K562 (cell line): ENCODE data around the gene SEZ6. TPM values are rescaled to one million over a fixed set of nuclear protein-coding genes. Genes with fewer than 3 reads are reported as not detected.
A peak's percentile ranks its signal among the peaks of the same experiment; 100 is the strongest.

Source experiments
- ATAC-seq: fragments of 200-7000 bp; cut with Tn5 transposase; 3 replicates; pipeline ENCODE4 v1.9.1; 2020; ENCODE audit warnings: moderate library complexity
- BruUV-seq: library from RNA; stranded (reverse); fragments of 400-500 nt; replicated peaks from 2 replicates; lab custom pipeline; 2021; lab: Mats Ljungman, UMichigan
- CTCF ChIA-PET: fragments of 300-600 bp; formaldehyde crosslinking; extraction: SDS; loops from one replicate; lab custom pipeline; 2021; ENCODE audit warnings: low intra/inter-chr PET ratio; lab: Yijun Ruan, JAX
- POLR2A ChIA-PET: fragments of 300-600, 350-650 bp; sonication (Branson Sonifier 250); formaldehyde crosslinking; extraction: SDS; loops from one replicate; lab custom pipeline; 2021; ENCODE audit warnings: antibody characterized with exemption, inconsistent platforms; lab: Yijun Ruan, JAX
- DNase-seq, 4 experiments: peaks; one replicate each; pipeline versions ENCODE4 v3.0.0 to v3.0.0-alpha.2; 2011 to 2018; ENCODE audit warnings: low spot score in 3 of 4, mixed read lengths in 3 of 4; ENCODE audit errors: extremely low read depth in 1 of 4
- FAIRE-seq: peaks from 2 replicates; lab custom pipeline; 2011; peaks lifted over from hg19 to GRCh38; lab: Jason Lieb, UNC
- H2AFZ ChIP-seq: 2 replicates; pipeline ENCODE4 v1.6.0; 2011; ENCODE audit warnings: low read depth, low read length, control low read depth, inconsistent platforms
- H3K27ac ChIP-seq: fragments of 200-600 bp; 3 replicates; pipeline ENCODE4 v1.8.0; 2011; ENCODE audit warnings: low read depth, mild to moderate bottlenecking, control low read depth, inconsistent platforms, low read length, moderate library complexity, mixed read lengths; ENCODE audit errors: extremely low read depth
- H3K27me3 ChIP-seq, 2 experiments: fragments of 300-600 bp in 1 of 2; 2 replicates in 1 of 2; 3 replicates in 1 of 2; pipeline versions ENCODE4 v1.6.0 to v1.8.0; 2011; ENCODE audit warnings: inconsistent platforms in 2 of 2, low read length in 2 of 2, mild to moderate bottlenecking in 1 of 2, mixed read lengths in 1 of 2, moderate library complexity in 1 of 2; ENCODE audit not compliant: control insufficient read depth in 2 of 2, insufficient read depth in 2 of 2
- H3K36me3 ChIP-seq: fragments of 300-600 bp; 3 replicates; pipeline ENCODE4 v1.8.0; 2011; ENCODE audit warnings: mild to moderate bottlenecking, low read length, inconsistent platforms; ENCODE audit not compliant: control insufficient read depth, insufficient read depth
- H3K4me1 ChIP-seq, 2 experiments: fragments of 200-600 bp in 1 of 2; replicated peaks in 1 of 2; 2 replicates in 1 of 2; 3 replicates in 1 of 2; pipeline versions ENCODE4 v1.5.1 to v1.8.0; 2011; ENCODE audit warnings: inconsistent platforms in 2 of 2, low read length in 2 of 2, mild to moderate bottlenecking in 1 of 2, mixed read lengths in 1 of 2, moderate library complexity in 1 of 2; ENCODE audit not compliant: control insufficient read depth in 2 of 2, insufficient read depth in 2 of 2
- H3K4me2 ChIP-seq: 2 replicates; pipeline ENCODE4 v1.6.1; 2011; ENCODE audit warnings: low read length, control low read depth, inconsistent platforms, mixed read lengths; ENCODE audit not compliant: insufficient read depth
- H3K4me3 ChIP-seq: fragments of 200-600 bp; sonication (generic), shearing (Covaris generic); 2 replicates; pipeline ENCODE4 v1.5.1; 2016; ENCODE audit warnings: control low read depth, inconsistent platforms
- H3K79me2 ChIP-seq: fragments of 200-600 bp; 3 replicates; pipeline ENCODE4 v1.8.0; 2011; ENCODE audit warnings: low read length, inconsistent platforms; ENCODE audit not compliant: control insufficient read depth, insufficient read depth
- H3K9ac ChIP-seq, 2 experiments: 2 replicates each; pipeline versions ENCODE4 v1.6.0 to v1.6.1; 2011; ENCODE audit warnings: low read depth in 2 of 2, low read length in 2 of 2, control low read depth in 1 of 2, inconsistent platforms in 1 of 2, mild to moderate bottlenecking in 1 of 2, mixed read lengths in 1 of 2; ENCODE audit not compliant: insufficient read depth in 1 of 2
- H3K9me1 ChIP-seq: one replicate; pipeline ENCODE4 v1.6.0; 2011; ENCODE audit warnings: inconsistent platforms, mild to moderate bottlenecking, low read length, moderate library complexity; ENCODE audit not compliant: control insufficient read depth, insufficient read depth
- H3K9me3 ChIP-seq: replicated peaks from 2 replicates; pipeline ENCODE4 v1.5.1; 2011; ENCODE audit warnings: low read depth, low read length, inconsistent platforms; ENCODE audit not compliant: control insufficient read depth, insufficient read depth
- H4K20me1 ChIP-seq: replicated peaks from 2 replicates; pipeline ENCODE4 v1.6.1; 2011; ENCODE audit warnings: low read length, inconsistent platforms, mixed read lengths; ENCODE audit not compliant: control insufficient read depth, insufficient read depth
- CREBBP ChIP-seq: IDR thresholded peaks from one replicate; pipeline ENCODE4 v1.6.1; 2012; ENCODE audit warnings: low read depth, mild to moderate bottlenecking, control low read depth, inconsistent platforms, low read length
- POLR2G ChIP-seq: fragments of 200-400 bp; formaldehyde crosslinking; IDR thresholded peaks from 2 replicates; pipeline ENCODE4 v1.6.1; 2017; ENCODE audit warnings: low read depth, mild to moderate bottlenecking, antibody characterized with exemption, low read length, moderate library complexity
- RBBP5 ChIP-seq: fragments of 200-600 bp; sonication (generic); IDR thresholded peaks from 2 replicates; pipeline ENCODE4 v1.6.1; 2012; ENCODE audit warnings: borderline replicate concordance, mild to moderate bottlenecking, low read length, control low read depth, inconsistent platforms; ENCODE audit not compliant: insufficient read depth, poor library complexity, severe bottlenecking
- XRCC5 ChIP-seq: fragments of 200-400 bp; formaldehyde crosslinking; IDR thresholded peaks from 2 replicates; pipeline ENCODE4 v1.6.1; 2017; ENCODE audit warnings: low read depth, mild to moderate bottlenecking, low read length
- WGBS: fragments of 100-300 bp; shearing (Covaris generic); methylation state at CpG from one replicate; pipeline ENCODE4 v1.1.6; 2016; ENCODE audit warnings: low coverage, mixed read lengths; ENCODE audit not compliant: insufficient coverage; ENCODE audit errors: missing lambda C conversion rate; 5-methylcytosine and 5-hydroxymethylcytosine counted together
- in situ Hi-C: fragments of 300-500 bp; cut with MboI; formaldehyde crosslinking; loops from 4 replicates; pipeline ENCODE4 v1.15.0; 2018; ENCODE audit warnings: inconsistent platforms, mixed read lengths
- intact Hi-C: fragments of 100-400 bp; cut with micrococcal nuclease; formaldehyde crosslinking; loops from 2 replicates; pipeline ENCODE4 v1.14.2; 2022
- polyA plus RNA-seq, 8 experiments: library from polyadenylated mRNA; depleted of rRNA in 4 of 8; stranded (reverse) in 5 of 8; unstranded in 3 of 8; fragments of >200 nt; fragmentation: Nextera tagmentation in 2 of 8; fragmentation: Illumina TruSeq in 1 of 8; extraction: Ambion mirVana in 2 of 8; extraction: Trizol in 1 of 8; gene quantifications; 2 replicates each; pipeline versions ENCODE4 v1.2.1 to v1.2.3, GENCODE V29; 2011 to 2014; ENCODE audit warnings: inconsistent platforms in 1 of 8, missing spikeins in 1 of 8
- total RNA-seq, 7 experiments: library from RNA; depleted of rRNA in 6 of 7; stranded (reverse); fragments of >200 nt in 6 of 7; fragmentation: Illumina TruSeq in 2 of 7; extraction: Trizol in 2 of 7; gene quantifications; 2 replicates each; pipeline versions ENCODE4 v1.2.1 to v1.2.3, GENCODE V29; 2011 to 2021; ENCODE audit warnings: low replicate concordance in 1 of 7
- TF ChIP-seq, protein P1 (sequence below): fragments of 200-800 bp; sonication (Bioruptor generic); IDR thresholded peaks from 2 replicates; pipeline ENCODE4 v1.6.1; 2017; ENCODE audit warnings: missing genetic modification characterization, missing compliant biosample characterization

SEZ6 gene
- total and polyA plus RNA-seq, 9 of the 15 experiments (the other 6 are each of a cell fraction or from before 2014, with no cell fraction given): not detected

DNA sequence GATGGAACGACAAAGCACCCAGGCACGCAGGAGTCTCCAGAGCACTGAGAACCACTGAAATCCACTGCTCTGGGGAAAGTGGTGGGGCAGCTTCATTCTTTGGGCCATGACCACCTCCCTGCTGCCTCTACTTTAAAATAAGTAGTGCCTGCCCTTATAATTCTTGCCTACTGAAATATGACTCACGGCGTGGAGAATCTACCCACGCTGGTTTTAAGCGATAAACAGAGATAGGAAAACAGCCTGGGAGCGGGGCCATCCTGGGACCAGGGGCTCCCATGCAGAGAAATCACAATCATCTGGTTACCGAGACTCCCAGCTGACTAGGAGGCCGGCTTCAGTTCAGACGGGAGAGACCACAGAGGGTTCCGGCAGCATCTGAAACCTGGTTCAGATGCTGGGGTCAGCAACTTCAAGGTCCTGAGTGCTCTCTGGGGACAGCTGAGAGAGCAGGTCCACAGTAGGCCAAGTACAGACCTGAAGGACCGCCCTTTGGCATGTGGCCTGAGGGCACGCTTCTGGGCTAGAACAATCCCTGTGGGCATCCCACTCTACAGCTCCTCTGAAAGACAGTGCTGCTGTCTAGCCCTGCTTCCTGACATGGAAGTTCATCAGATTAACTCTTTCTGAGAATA is 94.3 kb downstream of the SEZ6 start:
- intact Hi-C loops: no loop called here
- POLR2A ChIA-PET: interaction anchor here (0.5 to 2.0 kb wide), 9 partner anchors 13 to 787 kb away, joined by 3 to 15 read pairs (median 4); partner anchors contain the start of genes BLTP2, FLOT2 and RPL23A

More for the DNA sequence above, 94.3 kb downstream of the SEZ6 start:
- H4K20me1 ChIP-seq: peaks cover 11% of the 10 kb centered on the region
- BruUV-seq: no TSS peak
- ATAC-seq: no peak
- peaks cover 5% of the 10 kb centered on the region for H3K9me1 ChIP-seq
- H2AFZ ChIP-seq: no peak overlapping the region
- H3K9me3 ChIP-seq: peaks cover 4% of the 10 kb centered on the region; the same call in 1 of the 2 replicates
- FAIRE-seq: no peak
- H3K4me2 ChIP-seq: no peak overlapping the region
- H3K9ac ChIP-seq: peak overlapping the region in 1 of 2 experiments; percentile 56; a peak in 1 of 4 replicates
- TF ChIP-seq, protein P1, sequence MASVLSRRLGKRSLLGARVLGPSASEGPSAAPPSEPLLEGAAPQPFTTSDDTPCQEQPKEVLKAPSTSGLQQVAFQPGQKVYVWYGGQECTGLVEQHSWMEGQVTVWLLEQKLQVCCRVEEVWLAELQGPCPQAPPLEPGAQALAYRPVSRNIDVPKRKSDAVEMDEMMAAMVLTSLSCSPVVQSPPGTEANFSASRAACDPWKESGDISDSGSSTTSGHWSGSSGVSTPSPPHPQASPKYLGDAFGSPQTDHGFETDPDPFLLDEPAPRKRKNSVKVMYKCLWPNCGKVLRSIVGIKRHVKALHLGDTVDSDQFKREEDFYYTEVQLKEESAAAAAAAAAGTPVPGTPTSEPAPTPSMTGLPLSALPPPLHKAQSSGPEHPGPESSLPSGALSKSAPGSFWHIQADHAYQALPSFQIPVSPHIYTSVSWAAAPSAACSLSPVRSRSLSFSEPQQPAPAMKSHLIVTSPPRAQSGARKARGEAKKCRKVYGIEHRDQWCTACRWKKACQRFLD (CRISPR knock-in tag): no peak
- TF ChIP-seq RBBP5 (peak; percentile 14), POLR2G (peak; percentile 15; the same call in 1 of the 2 replicates), CREBBP (no peak), XRCC5 (0 out of 2 replicates have a peak, but pooled peaks have one; percentile 9)
- peaks cover 95% of the 10 kb centered on the region for H3K36me3 ChIP-seq
- no peaks in the 10 kb centered on the region for H3K27me3 ChIP-seq
- no peak for DNase-seq
- in situ Hi-C loops: no loop called here
- no peak overlapping the region for H3K4me3 ChIP-seq
- H3K27ac ChIP-seq: peak overlapping the region; percentile 19; the same call in 1 of the 3 replicates
- CTCF ChIA-PET: interaction anchor here (0.6 to 1.2 kb wide), 2 partner anchors 42 to 296 kb away, joined by 3 to 6 read pairs; no protein-coding TSS in a partner anchor
- H3K79me2 ChIP-seq: peaks cover 5% of the 10 kb centered on the region; the same call in 1 of the 3 replicates
- WGBS: 83% methylated on average over 13 of the region's 13 CpGs
- H3K4me1 ChIP-seq: peaks cover 40 to 45% of the 10 kb centered on the region in 2 experiments
